Measurements from ENCODE around the gene RILPL2.

GRCh38 chr12:123457980-123458779, 21.7 kb upstream of the RILPL2 start, which contains the start of gene SNRNP35:
- TF ChIP-seq EZH2 (IDR thresholded peaks at IDR 0.05; ENCODE audit: insufficient read depth, low read length), result no peak
- TF ChIP-seq CTCF (IDR thresholded peaks at IDR 0.05; ENCODE audit: insufficient read depth, low read depth, low read length), result no peak

Data from astrocyte (in vitro differentiated cells and primary cell).